NCI-H82 treated with DMSO at 0.1 percent for 48 hours (cell line): ENCODE measurements around the gene SLC9A3.
"Not testable (repeated sequence)": the region's sequence is repeated elsewhere in the genome, so short reads cannot be mapped to it uniquely, and the experiment has no call there.

Experiments used
- DNase-seq: peaks from one replicate; lab custom pipeline; 2025; ENCODE audit not compliant: unreplicated experiment; lab: John Stamatoyannopoulos, UW

SLC9A3 gene

DNA sequence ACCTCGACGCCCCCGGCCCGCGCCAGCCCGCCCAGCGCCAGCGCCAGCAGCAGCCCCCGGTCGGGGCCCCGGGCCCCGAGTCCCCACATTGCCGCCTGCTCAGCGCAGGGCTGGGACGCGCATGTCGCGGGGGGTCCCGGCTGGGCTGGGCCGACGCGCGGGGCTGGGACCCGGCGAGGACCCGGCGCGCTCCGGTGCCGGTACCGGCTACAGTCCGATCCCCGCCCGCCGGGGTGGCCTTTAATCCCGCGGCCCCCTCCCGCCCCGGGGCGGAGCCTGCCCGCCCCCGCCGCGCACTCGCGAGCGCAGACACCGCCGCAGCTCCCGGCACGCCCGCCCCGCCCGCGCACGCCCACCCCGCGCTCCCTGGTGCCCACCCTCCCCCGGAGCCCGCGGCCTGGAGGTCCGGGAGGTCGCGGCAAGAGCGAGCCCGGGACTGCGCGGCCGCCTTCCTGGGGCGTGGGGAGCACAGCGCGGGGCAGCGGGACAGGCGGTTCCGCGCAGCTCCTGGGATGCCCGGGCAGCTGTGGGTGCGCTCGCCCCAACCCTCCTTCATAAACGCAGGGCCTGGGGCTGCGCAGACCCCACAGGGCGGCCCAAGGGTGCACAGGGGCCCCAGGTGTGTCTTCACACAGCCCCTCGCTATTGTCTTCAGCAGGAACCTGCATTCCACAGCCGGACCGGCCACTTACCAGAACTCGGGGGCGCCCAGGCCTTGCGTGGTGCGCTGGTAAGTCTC, at the start of gene SLC9A3:
Gene SLC9A3, minus strand, starts transcription at position 216 of the 739 bp plus-strand sequence.
- DNase-seq = no peak

DNA sequence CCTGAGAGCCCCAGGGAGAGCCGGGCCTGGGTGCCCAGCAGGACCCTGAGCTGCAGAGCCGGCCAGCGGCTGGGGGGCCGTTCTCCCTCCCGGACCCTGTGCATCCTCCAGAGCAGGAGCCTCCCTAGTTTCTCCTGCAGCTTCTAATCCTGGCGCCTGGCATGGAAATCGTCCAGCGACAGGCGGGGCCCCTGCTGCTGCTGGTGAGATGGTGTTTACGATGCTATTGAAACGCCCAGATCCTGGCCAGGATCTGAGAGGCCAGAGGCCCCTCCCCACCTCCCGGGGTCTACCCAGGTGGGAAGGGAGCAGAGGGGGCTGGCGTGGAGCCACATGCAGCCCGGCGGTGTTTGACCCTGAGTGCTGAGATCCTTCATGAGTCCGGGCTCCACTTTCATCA, 49.7 kb upstream of the SLC9A3 start:
- DNase-seq = no peak

DNA sequence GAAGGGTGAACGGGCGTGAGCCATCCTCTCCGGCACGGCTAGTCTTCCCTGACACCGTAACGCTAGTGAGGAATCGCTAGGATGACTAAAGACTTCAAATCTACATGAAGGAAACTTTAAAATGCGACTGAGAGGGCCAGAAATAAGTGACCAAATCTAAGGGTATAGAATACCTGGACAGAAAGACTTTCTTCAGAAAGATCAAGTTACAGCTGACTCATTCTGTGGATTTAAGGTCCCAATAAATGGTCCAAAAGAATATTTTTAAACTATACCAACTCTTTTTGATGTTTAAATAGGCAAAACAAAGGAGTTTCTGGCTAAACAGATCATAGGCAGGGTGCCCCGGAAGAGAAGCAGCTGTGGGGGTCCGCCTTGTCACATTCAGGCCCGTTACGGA, 49.0 kb upstream of the SLC9A3 start:
- DNase-seq = no peak

DNA sequence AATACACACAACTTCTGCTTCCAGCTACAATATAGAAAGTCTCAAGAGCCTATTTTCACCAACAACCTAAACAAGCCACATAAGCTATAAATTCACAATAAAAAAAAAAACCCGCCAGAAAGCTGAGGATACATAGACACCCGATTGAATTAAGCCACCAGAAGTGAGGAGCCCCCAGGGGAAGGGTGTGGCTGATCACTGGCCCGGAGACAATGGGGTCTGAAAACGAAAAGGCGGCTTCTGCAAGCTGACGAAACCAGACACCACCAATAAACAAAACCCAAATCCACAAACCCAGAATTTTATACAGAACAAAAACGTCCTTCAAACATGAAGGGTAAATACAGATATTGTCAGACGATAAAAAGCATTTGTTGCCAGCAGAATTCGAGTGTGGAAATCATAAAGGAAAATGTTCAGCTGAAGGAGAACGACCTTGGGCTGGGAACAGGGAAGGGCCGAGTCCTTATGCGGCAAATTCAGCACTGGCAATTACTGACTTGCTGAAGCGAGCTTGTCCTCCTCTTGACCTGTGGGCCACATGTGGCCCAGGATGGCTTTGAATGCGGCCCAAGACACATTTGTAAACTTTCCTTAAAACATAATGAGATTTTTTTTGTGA, 48.3 kb upstream of the SLC9A3 start:
- no peak for DNase-seq

DNA sequence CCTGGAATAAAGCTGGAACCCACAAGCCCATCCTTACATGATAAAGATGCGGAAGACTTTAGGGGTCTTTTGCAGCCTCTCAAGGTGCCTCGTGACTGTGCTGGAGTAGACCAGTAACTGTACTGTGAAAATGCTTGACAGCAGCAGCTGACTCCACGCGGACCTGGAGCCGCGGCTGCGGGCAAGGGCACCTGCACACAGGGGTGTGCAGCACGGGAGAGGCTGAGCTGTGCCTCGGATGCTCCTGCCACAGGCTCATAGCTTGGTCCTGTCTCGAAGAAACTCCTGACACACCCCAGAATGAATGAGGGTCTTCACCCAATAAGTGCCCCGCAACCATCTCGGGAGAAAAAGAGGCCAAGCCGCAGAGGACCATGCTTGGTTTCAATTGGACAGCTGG, 47.5 kb upstream of the SLC9A3 start:
- DNase-seq = no peak

DNA sequence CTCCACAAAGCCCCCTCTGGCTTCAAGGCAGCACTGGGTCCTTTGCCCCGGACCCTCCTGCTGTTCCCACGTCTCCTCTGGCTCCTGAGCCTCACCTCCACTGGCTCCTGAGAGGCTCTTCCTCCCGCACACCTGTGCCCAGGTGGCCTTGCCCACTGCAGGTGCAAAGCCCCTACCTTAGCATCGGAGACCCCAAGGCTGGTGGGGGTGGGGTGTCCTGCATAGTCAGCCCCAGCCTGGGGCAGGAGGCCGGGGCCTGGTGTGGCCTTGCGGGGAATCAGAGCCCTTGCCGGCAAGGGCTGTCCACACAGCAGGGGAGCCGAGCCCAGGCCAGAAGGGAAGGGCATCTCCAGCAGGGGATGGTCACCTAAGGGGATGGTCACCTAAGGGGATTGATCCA, 46.6 kb upstream of the SLC9A3 start:
- no peak for DNase-seq

DNA sequence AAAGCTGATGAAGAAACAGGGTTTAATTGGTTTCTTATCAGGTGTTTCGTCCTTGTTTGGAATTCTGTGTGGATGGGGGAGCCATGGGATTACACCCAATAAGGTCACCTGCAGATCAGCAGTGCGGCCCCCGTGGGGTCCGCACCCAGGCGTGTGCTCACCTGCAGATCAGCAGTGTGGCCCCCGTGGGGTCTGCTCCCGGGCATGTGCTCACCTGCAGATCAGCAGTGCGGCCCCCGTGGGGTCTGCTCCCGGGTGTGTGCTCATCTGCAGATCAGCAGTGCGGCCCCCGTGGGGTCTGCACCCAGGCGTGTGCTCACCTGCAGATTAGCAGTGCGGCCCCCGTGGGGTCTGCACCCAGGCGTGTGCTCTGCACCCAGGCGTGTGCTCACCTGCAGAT, 46.2 kb upstream of the SLC9A3 start:
- no peak for DNase-seq

DNA sequence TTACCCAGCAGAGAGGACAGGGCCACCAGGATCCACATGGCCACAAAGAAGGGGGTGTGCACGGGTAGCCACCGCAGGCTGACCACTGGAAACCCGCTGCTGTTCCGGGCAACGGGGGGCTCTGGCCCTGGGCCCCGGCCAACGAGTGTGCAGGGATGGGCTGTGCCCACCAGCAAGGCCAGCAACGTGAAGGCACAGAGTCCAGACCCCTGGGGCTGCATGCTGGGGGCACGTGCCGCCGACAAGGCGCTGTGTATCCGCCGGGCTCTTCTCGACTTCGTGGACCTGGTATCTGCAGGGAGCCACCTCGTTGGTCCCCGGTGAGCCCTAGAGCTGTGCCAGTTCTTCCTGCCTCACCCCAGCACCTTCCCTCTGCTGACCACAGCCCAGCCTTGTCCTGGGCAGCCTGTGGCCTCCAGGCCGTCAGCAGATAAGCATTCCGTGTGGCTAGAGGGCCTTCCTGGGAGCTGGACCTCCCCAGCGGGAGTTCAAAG, 45.7 kb upstream of the SLC9A3 start:
- DNase-seq = no peak

DNA sequence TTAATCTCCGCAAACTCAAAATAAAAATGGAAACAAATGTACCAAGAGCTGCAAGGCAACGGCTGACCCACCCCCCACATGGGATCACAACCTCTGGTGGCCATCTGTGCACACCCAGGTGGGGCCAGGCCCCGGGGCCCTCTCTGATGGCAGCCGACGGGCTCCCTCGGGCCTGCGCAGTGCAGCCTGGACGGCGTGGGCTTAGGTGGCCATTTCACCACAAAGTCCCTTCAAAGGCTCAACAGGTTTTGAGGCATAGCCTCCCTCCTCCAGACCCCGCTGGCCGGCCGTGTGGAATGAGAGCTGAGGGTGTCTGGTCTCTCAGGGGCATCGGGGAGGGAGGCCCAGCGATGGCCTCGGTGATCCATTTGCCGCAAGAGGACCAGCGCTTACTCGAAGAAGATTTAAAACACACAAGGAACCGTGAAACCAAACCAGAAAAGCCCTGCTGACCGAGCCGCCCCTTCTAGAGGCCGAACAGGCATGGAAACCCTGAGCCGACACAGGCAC, 45.2 kb upstream of the SLC9A3 start:
- no peak for DNase-seq

DNA sequence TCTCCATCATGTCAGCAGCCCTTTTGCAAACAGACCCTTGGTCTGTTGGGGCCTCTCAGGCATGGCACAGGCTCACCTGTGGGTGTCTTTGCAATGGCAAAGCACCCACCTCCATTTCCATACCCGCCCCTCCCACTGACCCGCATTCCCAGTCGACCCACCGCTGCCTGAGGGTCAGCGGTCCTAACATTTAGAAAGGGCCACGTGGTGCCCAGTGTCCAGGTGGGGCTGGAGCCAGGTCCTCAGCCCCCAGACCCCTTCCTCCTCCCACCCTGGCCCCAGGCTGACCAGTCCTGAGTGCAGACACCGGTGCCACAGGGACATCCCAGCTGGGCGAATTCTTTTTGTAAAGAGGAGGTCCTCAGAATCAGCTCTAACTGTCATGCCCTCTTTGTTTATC, 44.6 kb upstream of the SLC9A3 start:
- DNase-seq = no peak

DNA sequence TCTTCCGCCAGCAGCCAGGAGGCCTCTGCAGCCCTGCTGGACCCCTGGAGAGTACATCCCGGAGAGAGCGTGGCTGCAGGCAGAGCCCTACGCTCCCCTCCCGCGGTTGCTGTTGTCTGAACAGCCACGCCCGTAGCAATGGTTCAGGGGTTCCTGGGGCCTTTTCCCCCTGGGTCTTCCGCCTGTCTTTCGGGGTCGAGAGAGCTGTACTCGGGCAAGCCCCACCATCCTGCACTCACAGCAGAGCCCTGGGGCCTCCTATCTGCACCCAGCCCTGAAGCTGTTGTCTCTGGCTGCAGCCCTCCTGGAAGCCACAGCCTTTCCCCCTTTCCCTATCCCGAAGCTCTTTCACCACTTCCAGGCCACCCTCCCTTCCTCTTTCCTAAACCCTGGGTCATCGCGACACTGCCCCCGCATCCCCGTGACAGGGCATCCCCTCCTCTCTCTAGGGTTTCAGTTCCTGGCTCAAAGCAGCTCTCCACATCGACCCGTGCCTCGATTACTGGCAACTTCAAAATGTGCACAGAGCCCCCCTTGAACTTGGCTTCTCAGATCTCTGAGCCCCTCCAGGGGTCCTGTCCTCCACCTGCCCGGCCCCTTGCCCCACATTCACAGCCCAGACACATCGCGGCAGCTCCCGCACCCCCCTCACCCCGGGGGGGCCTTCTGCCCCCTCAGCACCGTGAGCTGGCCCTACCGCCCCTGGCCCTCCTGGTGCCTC, 44.0 kb upstream of the SLC9A3 start:
- no peak for DNase-seq

DNA sequence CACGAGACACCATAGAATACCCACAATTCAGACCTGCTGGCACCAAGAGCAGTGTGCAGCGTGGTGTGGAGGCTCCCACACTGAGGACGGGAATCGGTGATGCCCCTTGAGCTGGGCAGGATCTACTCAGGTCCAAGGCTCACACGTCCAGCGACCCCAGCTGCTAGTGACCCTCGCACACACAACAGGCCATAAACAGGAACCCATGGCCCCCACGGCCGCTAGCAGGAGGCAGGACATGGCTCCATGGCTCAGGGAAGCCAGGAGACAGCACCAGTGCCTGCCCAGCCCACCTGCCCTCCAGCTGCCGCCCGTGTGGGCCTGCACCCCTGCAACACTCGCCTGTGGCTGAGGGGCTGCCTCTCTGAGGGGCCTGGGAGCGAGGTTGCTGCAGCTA, 43.4 kb upstream of the SLC9A3 start:
- no peak for DNase-seq

DNA sequence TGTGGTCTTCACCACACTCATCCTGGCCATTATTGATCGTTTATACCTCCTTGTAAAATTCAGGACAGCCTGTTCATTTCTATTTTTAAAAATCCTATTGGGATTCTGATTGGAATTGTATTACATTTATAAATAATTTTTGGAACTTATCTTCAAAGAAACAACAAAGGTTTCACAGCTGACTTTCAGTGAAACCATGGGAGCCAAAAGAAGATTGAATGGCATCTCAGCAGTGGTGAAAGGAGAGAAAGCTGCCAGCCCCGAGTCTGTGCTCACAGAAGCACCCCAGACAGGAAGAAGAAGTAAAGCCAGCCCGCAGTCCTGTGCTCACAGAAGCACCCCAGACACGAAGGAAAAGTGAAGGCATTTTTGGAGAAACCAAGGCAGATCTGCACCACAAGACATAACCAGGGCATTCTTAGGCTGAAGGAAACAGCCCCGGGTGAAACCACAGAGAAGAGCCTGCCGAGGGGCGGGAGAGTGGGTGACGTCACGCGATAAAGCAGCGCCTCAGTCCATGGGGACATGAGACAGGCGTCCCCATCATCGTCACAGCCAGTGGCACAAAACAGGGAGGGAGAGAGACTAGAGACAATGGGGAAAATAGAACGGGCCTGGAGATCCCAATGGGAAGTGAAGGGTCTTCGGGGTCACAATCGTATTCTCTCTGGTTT, 42.5 kb upstream of the SLC9A3 start:
- DNase-seq = no peak

DNA sequence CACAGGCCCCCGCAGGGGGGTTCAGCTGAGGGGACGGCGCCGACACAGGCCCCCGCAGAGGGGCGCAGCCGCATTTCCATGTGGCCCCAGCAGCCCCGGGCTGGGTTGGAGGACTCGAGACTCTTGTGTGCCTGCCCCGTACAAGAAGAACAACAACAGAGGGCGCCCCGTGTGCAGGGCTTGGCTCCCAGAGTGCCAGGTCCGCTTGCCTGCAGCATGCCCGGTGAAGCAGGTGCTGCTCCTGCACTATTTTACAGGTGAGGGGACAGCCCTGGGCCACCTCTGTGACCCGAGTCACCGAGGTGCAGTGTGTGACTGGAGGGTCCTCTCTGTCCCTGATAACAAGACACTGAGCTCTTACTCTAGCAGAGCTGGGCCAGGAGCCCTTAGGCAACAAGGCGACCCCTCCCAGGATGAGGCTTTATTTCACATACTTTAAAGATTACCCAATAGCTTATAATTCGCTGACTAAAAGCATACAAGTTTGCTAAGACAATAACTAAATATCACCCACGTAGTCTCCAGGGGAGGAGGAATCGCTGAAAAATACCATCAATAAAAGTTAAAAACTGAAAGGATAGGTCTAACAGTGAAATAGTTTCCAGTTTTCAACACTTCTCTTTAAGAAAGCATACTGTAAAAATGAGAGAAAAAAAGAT, 41.7 kb upstream of the SLC9A3 start:
- no peak for DNase-seq

DNA sequence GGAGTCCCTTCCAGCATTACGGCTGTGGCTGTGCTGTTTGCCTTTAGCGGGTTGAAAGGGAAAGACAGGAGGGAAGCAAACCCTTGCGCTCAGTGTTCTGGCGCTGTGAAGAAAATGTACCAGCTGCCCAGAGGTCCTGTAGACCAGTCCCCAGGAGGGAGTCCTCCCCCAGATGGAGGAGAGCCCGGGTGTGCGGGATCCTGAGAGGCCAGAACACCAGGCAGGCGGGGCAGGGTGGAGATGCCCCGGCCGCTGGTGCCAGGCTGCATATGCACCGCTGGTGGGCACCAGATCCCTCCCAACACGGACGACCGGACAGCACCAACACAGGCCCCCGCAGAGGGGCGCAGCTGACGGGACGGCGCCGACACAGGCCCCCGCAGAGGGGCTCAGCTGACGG, 37.2 kb upstream of the SLC9A3 start:
- no peak for DNase-seq

DNA sequence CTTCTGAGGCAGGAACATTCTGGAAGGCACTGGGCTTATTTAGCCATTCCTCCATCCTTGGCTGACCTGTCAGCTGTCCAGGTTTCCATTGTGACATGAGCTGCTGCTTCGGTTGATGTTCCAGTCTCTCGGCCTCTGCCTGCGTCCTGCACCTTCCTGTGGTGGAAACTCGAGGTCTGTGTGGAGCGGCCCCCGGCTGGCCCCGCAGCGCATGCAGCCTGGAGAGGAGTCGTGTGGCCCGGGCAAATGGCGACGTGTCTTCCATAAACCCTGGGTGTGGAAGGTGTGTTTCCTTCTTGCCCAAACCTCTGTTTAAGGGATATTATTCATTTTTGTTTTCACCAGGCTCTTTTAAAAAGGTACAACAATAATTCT, 36.5 kb upstream of the SLC9A3 start:
- no peak for DNase-seq

DNA sequence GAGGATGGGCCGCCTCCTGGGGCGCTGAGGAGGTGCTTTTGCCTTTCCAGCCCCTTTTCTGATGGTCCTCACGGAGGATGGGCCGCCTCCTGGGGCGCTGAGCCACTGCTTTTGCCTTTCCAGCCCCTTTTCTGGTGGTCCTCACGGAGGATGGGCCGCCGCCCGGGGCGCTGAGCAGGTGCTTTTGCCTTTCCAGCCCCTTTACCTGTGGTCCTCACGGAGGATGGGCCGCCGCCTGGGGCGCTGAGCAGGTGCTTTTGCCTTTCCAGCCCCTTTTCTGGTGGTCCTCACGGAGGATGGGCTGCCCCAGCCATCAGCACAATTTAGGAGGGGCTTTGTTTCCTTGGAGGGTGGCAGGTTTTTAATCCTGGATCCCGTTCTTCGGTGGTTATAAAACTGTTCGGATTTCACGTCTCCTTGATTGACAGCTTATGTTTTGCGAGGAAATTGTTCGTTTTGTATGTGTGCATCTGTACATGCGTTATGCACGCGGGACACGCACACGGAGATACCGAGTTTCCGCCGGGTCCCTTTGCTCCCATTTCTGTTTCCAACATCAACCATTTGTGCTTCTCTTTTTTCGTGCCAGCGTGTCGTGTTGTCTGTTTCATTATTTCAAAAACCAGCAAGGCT, 34.7 kb upstream of the SLC9A3 start:
- no peak for DNase-seq

DNA sequence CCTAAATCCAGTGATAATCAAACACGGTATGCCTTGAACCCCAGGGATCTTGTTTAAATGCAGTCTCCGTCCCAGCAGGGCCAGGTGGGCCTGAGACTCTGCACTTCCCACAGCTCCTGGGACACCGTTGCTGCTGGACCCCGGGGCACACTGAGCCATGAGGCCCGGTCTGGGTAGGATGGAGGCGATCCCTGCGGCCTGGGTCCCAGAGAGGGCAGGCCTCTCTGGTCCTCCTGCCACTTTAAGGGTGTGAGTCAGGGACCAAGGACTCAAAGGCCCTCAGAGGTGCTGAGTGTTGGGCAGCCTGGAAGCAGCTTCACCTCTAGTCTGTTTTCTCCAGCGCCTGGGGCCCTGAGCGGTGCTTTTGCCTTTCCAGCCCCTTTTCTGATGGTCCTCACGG, 34.1 kb upstream of the SLC9A3 start:
- no peak for DNase-seq

DNA sequence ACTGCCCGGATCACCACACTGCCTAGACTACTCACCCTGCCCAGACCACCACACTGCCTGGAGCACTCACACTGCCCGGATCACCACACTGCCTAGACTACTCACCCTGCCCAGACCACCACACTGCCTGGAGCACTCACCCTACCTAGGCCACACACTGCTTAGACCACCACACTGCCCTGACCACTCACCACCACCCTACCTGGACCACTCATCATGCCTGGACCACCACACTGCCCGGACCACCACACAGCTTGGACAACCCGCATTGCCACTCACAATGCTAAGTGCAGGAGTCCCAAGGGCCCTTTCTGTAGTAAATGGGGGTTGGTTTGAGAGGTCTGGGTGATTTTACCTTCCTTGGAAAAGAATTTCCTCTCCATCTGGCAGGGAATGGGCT, 33.7 kb upstream of the SLC9A3 start:
- DNase-seq = not testable (repeated sequence)

DNA sequence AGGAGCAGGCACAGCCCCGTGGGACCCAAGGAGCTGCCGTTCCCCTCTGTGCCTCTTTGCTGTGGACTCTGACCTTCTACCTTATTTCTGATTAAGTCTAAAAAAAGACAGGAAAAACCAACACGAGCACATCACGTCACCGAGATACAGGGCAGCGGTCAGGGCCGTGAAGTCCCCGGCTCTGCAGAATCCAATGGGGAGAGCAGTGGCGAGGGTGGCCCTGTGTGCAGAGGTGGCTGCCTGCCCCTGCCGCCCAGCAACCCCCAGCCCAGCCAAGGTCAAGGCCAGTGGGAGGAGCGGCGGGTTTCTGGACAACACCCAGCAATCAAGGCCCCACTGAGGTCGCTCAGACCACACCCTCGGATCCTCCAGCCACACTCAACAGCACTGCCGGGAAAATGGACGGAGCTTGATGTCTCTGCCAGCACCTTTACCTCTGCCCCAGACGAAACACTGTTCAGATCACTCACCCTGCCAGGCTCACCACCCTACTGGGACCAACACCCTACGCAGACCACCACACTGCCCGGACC, 32.7 kb upstream of the SLC9A3 start:
- DNase-seq = no peak
